GM18502 (cell line): ENCODE measurements around the gene CASS4.

Experiments
- ATAC-seq: cut with Tn5 transposase; IDR thresholded peaks from one replicate; pipeline ENCODE4 v1.9.1; 2021; ENCODE audit warnings: mild to moderate bottlenecking; ENCODE audit not compliant: unreplicated experiment, poor library complexity

The CASS4 gene

GRCh38 chr20:56487216-56487615 is 75.2 kb downstream of the CASS4 start:
- no peak for ATAC-seq

GRCh38 chr20:56488566-56488965 is 76.5 kb downstream of the CASS4 start:
- ATAC-seq: no peak

- ATAC-seq: no peak
Measured at GRCh38 chr20:56501116-56501515, 89.1 kb downstream of the CASS4 start.

GRCh38 chr20:56503916-56504315 is 91.9 kb downstream of the CASS4 start:
- no peak for ATAC-seq

GRCh38 chr20:56504373-56505005 is 92.4 kb downstream of the CASS4 start:
- ATAC-seq: no peak

- no peak for ATAC-seq
Measured at GRCh38 chr20:56506103-56506502, 94.0 kb downstream of the CASS4 start.
